ENCODE measurements around the gene HOXD10.

HOXD10 gene

DNA sequence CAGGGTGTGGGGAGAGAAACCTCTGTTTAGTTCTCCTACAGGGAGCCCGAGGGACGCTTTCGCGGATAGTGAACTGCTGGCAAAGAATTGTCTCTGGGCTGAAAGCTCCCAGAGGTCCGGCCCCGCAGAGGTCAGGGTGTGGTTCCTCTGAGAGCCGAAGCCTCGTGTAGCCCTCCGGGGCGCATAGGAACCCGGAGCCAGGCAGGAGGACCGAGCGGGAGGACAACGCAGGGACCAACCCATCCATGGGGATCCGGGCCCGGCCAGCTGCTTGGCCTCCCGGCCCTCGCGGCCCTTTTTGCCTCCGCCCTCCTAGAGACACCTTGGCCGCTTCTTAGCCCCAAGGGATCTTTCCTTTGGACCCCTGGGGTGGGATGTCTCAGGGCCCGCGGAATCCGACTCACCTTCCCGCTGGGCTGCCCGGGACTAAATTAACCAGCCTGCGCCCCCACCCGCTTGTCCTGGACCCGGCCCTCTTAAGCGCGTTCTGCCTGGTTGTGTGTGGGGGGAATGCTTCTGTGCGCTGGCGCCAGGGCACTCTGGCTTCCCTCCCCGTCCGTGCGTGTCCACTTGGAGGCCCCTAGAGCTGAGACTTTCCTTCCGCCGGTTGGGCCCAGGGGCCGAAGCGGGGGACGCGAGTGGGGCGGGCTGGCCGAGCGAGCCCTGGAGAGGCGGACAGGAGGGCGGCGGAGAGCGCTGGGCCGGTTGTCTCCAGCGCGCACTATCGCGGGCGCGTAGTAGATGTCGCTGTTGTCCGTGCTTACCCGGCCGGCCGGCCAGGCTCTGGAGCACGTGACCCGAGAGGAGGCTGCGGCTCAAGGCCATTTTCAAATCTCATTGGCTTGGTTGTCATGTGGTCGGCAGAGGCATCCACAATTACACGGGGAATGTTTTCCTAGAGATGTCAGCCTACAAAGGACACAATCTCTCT, at the start of gene HOXD10:
Gene HOXD10, plus strand, starts transcription at position 896 of the 931 bp plus-strand sequence. CDS start 56 bp downstream, outside the sequence.
- DNase-seq: no peak

GRCh38 chr2:176067589-176068418, 48.8 kb upstream of the HOXD10 start:
- no peak for DNase-seq

GRCh38 chr2:176068419-176068832, 48.2 kb upstream of the HOXD10 start:
- DNase-seq: no peak

GRCh38 chr2:176071330-176072291, 45.0 kb upstream of the HOXD10 start:
- DNase-seq: no peak

DNA sequence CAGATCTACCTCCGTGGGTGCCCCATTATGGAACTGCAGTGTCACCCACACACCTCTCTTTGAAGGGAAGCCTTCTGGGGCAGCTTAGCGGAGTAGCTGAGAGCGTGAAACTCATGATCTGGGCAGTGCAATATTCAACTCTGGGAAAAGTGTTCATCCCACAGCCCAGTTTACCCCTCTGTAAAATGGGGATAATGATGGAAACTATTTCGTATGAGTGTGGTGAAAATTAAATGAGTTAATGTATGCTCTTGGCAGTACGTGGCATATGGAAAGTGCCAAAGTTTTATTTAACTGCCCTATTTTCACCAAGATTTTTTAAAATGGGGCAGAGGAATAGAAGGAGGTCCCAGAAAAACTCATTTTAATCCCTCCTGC, 44.3 kb upstream of the HOXD10 start:
- no peak for DNase-seq

- no peak for DNase-seq
These were observed 43.4 kb upstream of the HOXD10 start for GRCh38 chr2:176072951-176073904.

GRCh38 chr2:176074919-176075425, 41.6 kb upstream of the HOXD10 start:
- DNase-seq: no peak

- DNase-seq: no peak
These were observed 41.1 kb upstream of the HOXD10 start for GRCh38 chr2:176075481-176075880.

- DNase-seq: no peak
These were observed 40.5 kb upstream of the HOXD10 start for GRCh38 chr2:176076063-176076462.

DNA sequence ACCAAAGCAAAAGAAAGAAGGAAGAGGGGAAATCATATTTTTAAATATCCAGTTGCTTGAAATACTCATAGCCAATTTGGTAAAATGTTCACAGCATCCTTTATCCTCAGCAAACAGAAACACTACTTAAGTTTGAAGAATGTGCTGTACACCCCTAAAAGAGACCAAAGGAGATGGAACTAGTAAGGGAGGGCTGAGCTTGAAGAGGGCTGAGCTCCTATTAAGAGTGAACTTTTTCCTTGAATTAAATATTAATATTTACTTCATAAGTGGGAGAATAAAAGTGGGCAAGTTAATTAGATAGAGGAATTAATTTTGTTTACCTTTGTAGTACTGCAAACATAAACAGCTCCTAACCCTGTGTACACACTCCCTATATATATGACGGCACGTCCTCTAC, 39.8 kb upstream of the HOXD10 start:
- DNase-seq: no peak

DNA sequence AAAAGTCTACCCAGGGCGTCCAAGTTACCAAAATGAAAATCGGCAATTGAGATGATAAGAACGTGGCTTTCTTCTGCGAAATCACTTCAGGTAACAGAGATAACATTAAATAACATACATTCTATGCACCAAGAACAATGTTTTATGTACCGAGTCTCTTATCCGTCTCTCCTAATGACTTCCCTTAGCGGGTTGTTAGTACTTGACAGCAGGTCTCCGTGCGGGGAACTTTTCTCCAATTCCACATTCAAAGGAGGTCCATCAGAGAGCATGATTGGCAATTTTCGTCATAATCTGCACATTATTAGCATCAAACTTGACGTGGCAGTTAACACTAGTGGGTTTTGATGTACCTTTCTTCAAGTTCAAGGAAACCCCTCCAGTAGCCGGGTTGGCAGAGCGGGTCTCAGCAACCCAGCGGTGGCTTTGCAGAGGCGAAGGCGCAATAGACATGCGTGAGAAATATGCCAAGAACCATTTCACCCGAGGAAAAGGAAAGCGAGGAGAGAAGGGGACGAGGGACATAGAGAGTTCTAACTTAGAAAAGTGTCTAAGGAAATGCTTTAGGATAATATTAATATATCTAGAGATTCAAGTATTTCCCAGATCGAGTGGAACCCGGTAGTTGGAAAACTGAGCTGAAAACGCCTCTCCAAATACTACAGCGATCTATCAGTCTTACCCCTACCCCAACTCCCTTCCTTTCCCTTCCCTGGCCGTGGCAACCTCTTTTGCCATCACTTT, 37.9 kb upstream of the HOXD10 start:
- no peak for DNase-seq

DNA sequence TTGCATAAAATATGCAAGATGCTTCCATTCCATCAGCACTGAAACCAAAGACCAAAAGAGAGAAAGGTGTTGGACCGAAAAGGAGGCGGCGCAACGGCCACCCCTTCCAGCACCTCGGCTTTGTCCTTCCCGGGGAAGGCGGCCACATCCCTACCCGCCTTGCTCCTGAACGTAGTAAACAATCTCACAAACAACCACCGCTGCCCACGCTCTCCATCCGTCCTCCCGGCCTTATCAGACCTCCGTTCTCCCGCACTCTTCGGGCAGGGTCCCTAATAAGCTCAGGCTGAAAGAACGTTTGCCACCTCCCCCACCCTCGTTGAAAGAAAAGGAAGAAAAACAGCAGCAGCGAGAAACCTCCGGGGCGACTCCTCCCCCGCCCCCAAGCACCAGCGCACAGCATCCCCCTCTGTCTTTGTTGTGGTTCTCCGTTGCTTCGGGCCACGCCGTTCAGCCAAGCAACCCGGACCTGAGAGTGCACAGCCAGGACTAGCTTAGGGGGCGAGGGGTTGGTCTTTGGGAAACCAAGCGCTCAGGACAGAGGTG, 37.2 kb upstream of the HOXD10 start:
- DNase-seq: no peak

- DNase-seq: no peak
These were observed 36.6 kb upstream of the HOXD10 start for GRCh38 chr2:176079831-176080539.

- no peak for DNase-seq
These were observed 35.8 kb upstream of the HOXD10 start for GRCh38 chr2:176080540-176081375.

GRCh38 chr2:176081376-176081836, 35.2 kb upstream of the HOXD10 start:
- no peak for DNase-seq

- DNase-seq: no peak
These were observed 34.6 kb upstream of the HOXD10 start for GRCh38 chr2:176081837-176082524.

DNA sequence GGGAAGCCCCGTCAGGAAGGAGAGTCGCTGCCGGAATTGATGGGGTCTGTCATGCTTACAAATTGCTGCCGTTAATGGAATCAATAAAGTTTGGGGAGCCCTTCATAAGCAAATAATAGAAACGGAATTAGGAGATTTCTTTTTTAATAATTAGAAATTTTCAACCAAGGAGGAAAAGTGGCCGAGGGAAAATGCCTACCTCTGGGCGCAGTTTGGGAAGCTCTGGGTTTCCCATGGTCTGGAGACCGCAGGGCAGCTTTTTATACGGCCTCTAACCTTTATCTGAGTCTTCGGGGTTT, 34.1 kb upstream of the HOXD10 start:
- DNase-seq: no peak

Measured in NK-92 treated with Interleukin-12 subunit alpha and Interleukin-12 subunit beta, amount 100 ng/mL, for 24 hours (cell line).